ENCODE results near the gene COL9A1.

- TF ChIP-seq CTCF (IDR thresholded peaks at IDR 0.05) = no peak
- TF ChIP-seq POLR2A (IDR thresholded peaks at IDR 0.05) = no peak
Observed at GRCh38 chr6:70266142-70266541, 36.7 kb downstream of the COL9A1 start.

All from ovary (tissue), 3 donors.